H1 (cell line): ENCODE measurements around the gene APBA2. TPM values are rescaled to one million over a fixed set of nuclear protein-coding genes. Genes with fewer than 3 reads are reported as not detected.

Experiments
- CTCF ChIA-PET: fragments of 300-600 bp; sonication (Branson Sonifier 250); formaldehyde crosslinking; loops from one replicate; lab custom pipeline; 2021; ENCODE audit not compliant: partially characterized antibody; lab: Charles Lee
- POLR2A ChIA-PET: fragments of 300-600 bp; sonication (Branson Sonifier 250); formaldehyde crosslinking; loops from one replicate; lab custom pipeline; 2021; ENCODE audit warnings: inconsistent platforms; ENCODE audit not compliant: partially characterized antibody; lab: Charles Lee
- DNase-seq, 2 experiments: peaks; one replicate each; pipeline versions ENCODE4 v3.0.0 to v3.0.0-alpha.2; 2010 to 2022; ENCODE audit warnings: low spot score in 2 of 2, low read depth in 1 of 2, mixed read lengths in 1 of 2
- FAIRE-seq: peaks from 2 replicates; lab custom pipeline; 2011; peaks lifted over from hg19 to GRCh38; lab: Jason Lieb, UNC
- H2AFZ ChIP-seq: 2 replicates; pipeline ENCODE4 v1.8.1; 2012; ENCODE audit warnings: low read length, inconsistent platforms
- H2AK5ac ChIP-seq: 2 replicates; pipeline ENCODE4 v1.6.1; 2013; ENCODE audit warnings: low read depth, low read length
- H2BK120ac ChIP-seq: replicated peaks from 2 replicates; pipeline ENCODE3; 2013; ENCODE audit warnings: low read depth, low read length, inconsistent platforms
- H2BK12ac ChIP-seq: 2 replicates; pipeline ENCODE4 v1.6.1; 2013; ENCODE audit warnings: low read depth, low read length
- H2BK15ac ChIP-seq: 2 replicates; pipeline ENCODE4 v1.6.1; 2013; ENCODE audit warnings: low read length
- H2BK20ac ChIP-seq: 2 replicates; pipeline ENCODE4 v1.6.1; 2013; ENCODE audit warnings: low read length
- H2BK5ac ChIP-seq: 2 replicates; pipeline ENCODE4 v1.6.1; 2013; ENCODE audit warnings: low read depth, low read length
- H3K14ac ChIP-seq: 2 replicates; pipeline ENCODE4 v1.6.1; 2013; ENCODE audit warnings: inconsistent platforms; ENCODE audit not compliant: insufficient read length
- H3K18ac ChIP-seq: 2 replicates; pipeline ENCODE4 v1.6.1; 2013; ENCODE audit warnings: low read length; ENCODE audit errors: extremely low read depth
- H3K23ac ChIP-seq: 2 replicates; pipeline ENCODE4 v1.6.1; 2013; ENCODE audit warnings: inconsistent platforms; ENCODE audit not compliant: insufficient read length
- H3K23me2 ChIP-seq: 2 replicates; pipeline ENCODE4 v1.6.1; 2013; ENCODE audit warnings: low read depth, low read length
- H3K27ac ChIP-seq: 2 replicates; pipeline ENCODE4 v1.6.1; 2011; ENCODE audit warnings: low read depth, low read length, inconsistent platforms
- H3K27me3 ChIP-seq, 4 experiments: replicated peaks in 1 of 4; 1 replicate in 1 of 4; 2 replicates in 3 of 4; pipeline versions ENCODE4 v1.6.1 to v1.8.1; 2011 to 2013; ENCODE audit warnings: low read length in 3 of 4, mild to moderate bottlenecking in 3 of 4, inconsistent platforms in 2 of 4, mixed read lengths in 2 of 4, moderate library complexity in 1 of 4; ENCODE audit not compliant: control insufficient read depth in 3 of 4, insufficient read depth in 3 of 4; ENCODE audit errors: extremely low read depth in 1 of 4
- H3K36me3 ChIP-seq, 4 experiments: 2 replicates each; pipeline versions ENCODE4 v1.6.1 to v1.8.1; 2011 to 2013; ENCODE audit warnings: mild to moderate bottlenecking in 4 of 4, low read length in 3 of 4, moderate library complexity in 2 of 4, control low read depth in 1 of 4, inconsistent platforms in 1 of 4; ENCODE audit not compliant: insufficient read depth in 4 of 4, control insufficient read depth in 2 of 4
- H3K4ac ChIP-seq: replicated peaks from 2 replicates; pipeline ENCODE3; 2013; ENCODE audit warnings: low read length, low read depth, mixed read lengths, inconsistent platforms; ENCODE audit not compliant: insufficient read length
- H3K4me1 ChIP-seq, 4 experiments: replicated peaks in 1 of 4; 1 replicate in 1 of 4; 2 replicates in 3 of 4; pipeline versions ENCODE4 v1.6.1 to v1.8.1; 2011 to 2013; ENCODE audit warnings: low read length in 3 of 4, inconsistent platforms in 2 of 4, mixed read lengths in 1 of 4; ENCODE audit not compliant: insufficient read depth in 4 of 4, control insufficient read depth in 3 of 4
- H3K4me2 ChIP-seq, 2 experiments: 2 replicates each; pipeline versions ENCODE4 v1.6.1 to v1.8.1; 2011 to 2013; ENCODE audit warnings: low read depth in 2 of 2, low read length in 2 of 2, control low read depth in 1 of 2, inconsistent platforms in 1 of 2, mild to moderate bottlenecking in 1 of 2; ENCODE audit not compliant: insufficient read depth in 1 of 2
- H3K4me3 ChIP-seq, 4 experiments: fragments of 200-600, 300-600 bp in 1 of 4; sonication (generic), shearing (Covaris generic), sonication (Bioruptor Twin) in 1 of 4; 2 replicates each; pipeline versions ENCODE4 v1.5.1 to v1.8.1; 2011 to 2016; ENCODE audit warnings: low read length in 4 of 4, low read depth in 3 of 4, control low read depth in 2 of 4, inconsistent platforms in 2 of 4, mild to moderate bottlenecking in 2 of 4, mixed read lengths in 1 of 4, moderate library complexity in 1 of 4; ENCODE audit not compliant: insufficient read depth in 2 of 4; ENCODE audit errors: extremely low read depth in 1 of 4
- H3K56ac ChIP-seq: replicated peaks from 2 replicates; pipeline ENCODE3; 2013; ENCODE audit warnings: low read depth, mild to moderate bottlenecking, mixed read lengths, low read length, inconsistent platforms; ENCODE audit not compliant: insufficient read length
- H3K79me1 ChIP-seq: 2 replicates; pipeline ENCODE4 v1.6.1; 2013; ENCODE audit warnings: low read depth, low read length, control low read depth
- H3K79me2 ChIP-seq, 2 experiments: 2 replicates each; pipeline versions ENCODE4 v1.6.1 to v1.8.1; 2012 to 2013; ENCODE audit warnings: low read length in 2 of 2, mild to moderate bottlenecking in 2 of 2, inconsistent platforms in 1 of 2; ENCODE audit not compliant: insufficient read depth in 2 of 2, control insufficient read depth in 1 of 2
- H3K9ac ChIP-seq, 4 experiments: replicated peaks in 1 of 4; 1 replicate in 1 of 4; 2 replicates in 3 of 4; pipeline versions ENCODE4 v1.6.1 to v1.8.1; 2011 to 2013; ENCODE audit warnings: low read depth in 3 of 4, low read length in 3 of 4, control low read depth in 2 of 4, mild to moderate bottlenecking in 2 of 4, moderate library complexity in 2 of 4, inconsistent platforms in 1 of 4; ENCODE audit errors: extremely low read depth in 1 of 4
- H3K9me3 ChIP-seq, 2 experiments: 2 replicates each; pipeline versions ENCODE4 v1.6.1 to v1.8.1; 2012 to 2013; ENCODE audit warnings: mild to moderate bottlenecking in 2 of 2, moderate library complexity in 2 of 2, control low read depth in 1 of 2, inconsistent platforms in 1 of 2, low read depth in 1 of 2, low read length in 1 of 2, mixed read lengths in 1 of 2; ENCODE audit not compliant: insufficient read depth in 2 of 2
- H4K20me1 ChIP-seq, 2 experiments: replicated peaks in 1 of 2; 2 replicates each; pipeline versions ENCODE3 to v1.8.1; 2011 to 2013; ENCODE audit warnings: inconsistent platforms in 2 of 2, low read length in 2 of 2, mild to moderate bottlenecking in 1 of 2; ENCODE audit not compliant: insufficient read depth in 2 of 2, control insufficient read depth in 1 of 2
- H4K5ac ChIP-seq: 2 replicates; pipeline ENCODE4 v1.6.1; 2013; ENCODE audit warnings: low read length, low read depth, mixed read lengths, inconsistent platforms; ENCODE audit not compliant: insufficient read length
- H4K8ac ChIP-seq: 2 replicates; pipeline ENCODE4 v1.8.0; 2013; ENCODE audit warnings: mild to moderate bottlenecking, moderate library complexity, low read length, inconsistent platforms; ENCODE audit not compliant: insufficient read depth; ENCODE audit errors: extremely low read depth
- H4K91ac ChIP-seq: replicated peaks from 2 replicates; pipeline ENCODE3; 2013; ENCODE audit warnings: low read length, mixed read lengths, inconsistent platforms; ENCODE audit not compliant: insufficient read length
- CTCF ChIP-seq, 3 experiments: IDR thresholded peaks; 1 replicate in 2 of 3; 2 replicates in 1 of 3; pipeline versions ENCODE4 v1.5.1 to v1.6.1; 2011; ENCODE audit warnings: low read length in 3 of 3, mild to moderate bottlenecking in 3 of 3, inconsistent platforms in 2 of 3, low read depth in 1 of 3, moderate library complexity in 1 of 3; ENCODE audit not compliant: insufficient read depth in 1 of 3; ENCODE audit errors: control extremely low read depth in 1 of 3
- RAD21 ChIP-seq, 2 experiments: IDR thresholded peaks in 1 of 2; conservative IDR thresholded peaks in 1 of 2; 2 replicates each; pipeline ENCODE4 v1.6.1; 2011; ENCODE audit warnings: low read depth in 2 of 2, low read length in 2 of 2, improper control_type of control experiment in 1 of 2, inconsistent platforms in 1 of 2, mild to moderate bottlenecking in 1 of 2, moderate library complexity in 1 of 2
- RFX5 ChIP-seq: IDR thresholded peaks from 2 replicates; pipeline ENCODE4 v1.6.1; 2011; ENCODE audit warnings: low read depth, low read length, improper control_type of control experiment, borderline replicate concordance
- TBP ChIP-seq: IDR thresholded peaks from 2 replicates; pipeline ENCODE4 v1.6.1; 2011; ENCODE audit warnings: low read depth, low read length, improper control_type of control experiment
- WGBS, 2 experiments: shearing (Covaris generic) in 1 of 2; methylation state at CpG; one replicate each; pipeline versions ENCODE4 v1.1.6 to v1.1.7; 2013 to 2015; ENCODE audit warnings: low lambda C conversion rate in 2 of 2, mixed read lengths in 2 of 2, inconsistent platforms in 1 of 2, low coverage in 1 of 2, missing lambda C conversion rate in 1 of 2; ENCODE audit not compliant: insufficient replicate concordance in 2 of 2, insufficient coverage in 1 of 2, insufficient read length in 1 of 2; ENCODE audit errors: extremely low coverage in 1 of 2, missing lambda C conversion rate in 1 of 2; 5-methylcytosine and 5-hydroxymethylcytosine counted together
- polyA plus RNA-seq, 7 experiments: library from polyadenylated mRNA; depleted of rRNA in 3 of 7; stranded (reverse) in 5 of 7; unstranded in 2 of 7; fragments of >200 nt in 5 of 7; fragments of 200-250 nt in 2 of 7; gene quantifications; 1 replicate in 5 of 7; 2 replicates in 1 of 7; 4 replicates in 1 of 7; pipeline versions ENCODE4 v1.2.1 to v1.2.3, GENCODE V29; 2011 to 2013; ENCODE audit warnings: missing spikeins in 2 of 7, mixed read lengths in 2 of 7
- total RNA-seq: library from RNA; stranded (reverse); fragmentation: NEBNext Ultra II Directional; extraction: Animal tissue kit (Norgen Biotek cat#: 25700); gene quantifications from 2 replicates; pipeline ENCODE4 v1.2.1, GENCODE V29; 2021
- TF ChIP-seq, protein P1 (sequence below): IDR thresholded peaks from 2 replicates; pipeline ENCODE4 v1.6.1; 2012; ENCODE audit warnings: inconsistent platforms

Gene APBA2
- total and polyA plus RNA-seq, 2 of the 8 experiments (the other 6 are each of a cell fraction or from before 2014, with no cell fraction given) = 15.5 to 19.0 TPM

GRCh38 chr15:29090617-29091466, 205.1 kb downstream of the APBA2 start:
- Histone ChIP-seq H2BK15ac (no peak overlapping the region), H4K8ac (no peak overlapping the region), H3K23ac (no peak overlapping the region), H3K56ac (no peak overlapping the region), H3K79me1 (no peaks in the 10 kb centered on the region), H4K91ac (no peak overlapping the region), H3K27me3 (no peaks in the 10 kb centered on the region), H3K27ac (no peak overlapping the region), H3K18ac (no peak overlapping the region), H3K9me3 (no peaks in the 10 kb centered on the region), H2BK120ac (no peak overlapping the region), H3K4me3 (no peak overlapping the region), H2AK5ac (peak overlapping the region; percentile 93; the same call in 1 of the 2 replicates), H3K4me1 (peaks cover 0 to 5% (median 2%) of the 10 kb centered on the region in 4 experiments; a peak in 2 of 7 replicates), H2BK12ac (0 out of 2 replicates have a peak overlapping the region, but pooled peaks have one; percentile 27), H3K9ac (no peak overlapping the region), H3K23me2 (no peaks in the 10 kb centered on the region), H4K5ac (no peak overlapping the region), H3K4me2 (no peak overlapping the region), H3K4ac (no peak overlapping the region), H3K36me3 (no peaks in the 10 kb centered on the region), H2BK20ac (no peak overlapping the region), H3K14ac (no peak overlapping the region), H2BK5ac (0 out of 2 replicates have a peak overlapping the region, but pooled peaks have one; percentile 44), H3K79me2 (no peaks in the 10 kb centered on the region), H2AFZ (no peak overlapping the region), H4K20me1 (no peaks in the 10 kb centered on the region)
- FAIRE-seq = no peak
- peak; percentile 85 to 92 (median 86) for TF ChIP-seq CTCF (IDR thresholded peaks at IDR 0.05; ENCODE audit: control extremely low read depth in 1 of 3, insufficient read depth in 1 of 3, low read depth in 1 of 3, low read length in 3 of 3)
- TF ChIP-seq, protein P1, sequence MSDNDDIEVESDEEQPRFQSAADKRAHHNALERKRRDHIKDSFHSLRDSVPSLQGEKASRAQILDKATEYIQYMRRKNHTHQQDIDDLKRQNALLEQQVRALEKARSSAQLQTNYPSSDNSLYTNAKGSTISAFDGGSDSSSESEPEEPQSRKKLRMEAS = no peak
- peak; percentile 66 to 78 for TF ChIP-seq RAD21 (IDR thresholded peaks at IDR 0.05 in 1 of 2, conservative IDR thresholded peaks at IDR 0.05 in 1 of 2; ENCODE audit: low read depth in 2 of 2, low read length in 2 of 2)
- TF ChIP-seq TBP = no peak
- no peak for TF ChIP-seq RFX5
- peak in 1 of 2 experiments; percentile 85 for DNase-seq
- WGBS, 2 experiments = 75% methylated on average over 15 of the region's 15 CpGs; no CpG with 5 or more reads in 1 of the 2 experiments
- POLR2A ChIA-PET = interaction anchor here (0.9 kb wide), 1 partner anchor 60 kb away, joined by 3 read pairs; no protein-coding TSS in a partner anchor
- CTCF ChIA-PET = interaction anchor here (0.6 to 8.8 kb wide), 46 partner anchors 9 to 590 kb away, joined by 3 to 90 read pairs (median 6); no protein-coding TSS in a partner anchor
